Measurements from ENCODE around the gene EZH2. TPM values are rescaled to one million over a fixed set of nuclear protein-coding genes. Genes with fewer than 3 reads are reported as not detected.

The EZH2 gene
- total RNA-seq, 1 donor from 2014 or later: 1.1 TPM

DNA sequence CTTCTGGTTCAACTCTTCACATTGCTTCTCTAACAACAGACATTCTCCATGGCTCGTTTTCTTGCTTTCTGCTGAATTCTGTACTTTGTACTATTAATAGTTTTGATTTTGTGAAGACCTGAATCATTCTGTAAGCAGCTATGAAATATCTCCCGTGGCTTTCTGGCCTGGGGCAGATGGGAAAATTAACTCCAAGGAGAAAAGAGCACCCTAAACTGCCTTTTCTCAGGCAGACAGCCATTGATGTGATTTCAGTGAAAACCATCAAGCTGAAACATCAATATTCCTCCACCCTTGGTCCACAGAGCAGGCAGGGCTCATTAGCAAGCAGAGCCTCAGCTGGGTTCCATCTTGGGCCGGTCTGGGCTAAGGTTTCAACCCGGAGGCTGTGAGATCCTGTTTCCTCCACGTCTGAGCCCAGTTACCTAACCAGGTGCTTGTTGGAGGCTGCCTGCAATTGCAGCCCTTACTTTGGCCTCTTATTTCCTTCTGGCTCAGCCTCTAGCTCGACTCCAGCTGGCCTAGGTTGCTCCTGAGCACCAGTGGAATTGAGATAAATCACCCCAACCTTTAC lies 21.1 kb upstream of the EZH2 start:
- ATAC-seq (ENCODE audit: poor library complexity) (no peak), DNase-seq (no peak)
- intact Hi-C loops (cut with DNase I): no loop called here

- no peak for DNase-seq
- intact Hi-C loops (cut with DNase I): no loop called here
- ATAC-seq (ENCODE audit: poor library complexity): no peak
Observed at GRCh38 chr7:148903504-148903903, 19.4 kb upstream of the EZH2 start.

GRCh38 chr7:148901178-148901577 lies 17.1 kb upstream of the EZH2 start:
- ATAC-seq (ENCODE audit: poor library complexity): no peak

DNA sequence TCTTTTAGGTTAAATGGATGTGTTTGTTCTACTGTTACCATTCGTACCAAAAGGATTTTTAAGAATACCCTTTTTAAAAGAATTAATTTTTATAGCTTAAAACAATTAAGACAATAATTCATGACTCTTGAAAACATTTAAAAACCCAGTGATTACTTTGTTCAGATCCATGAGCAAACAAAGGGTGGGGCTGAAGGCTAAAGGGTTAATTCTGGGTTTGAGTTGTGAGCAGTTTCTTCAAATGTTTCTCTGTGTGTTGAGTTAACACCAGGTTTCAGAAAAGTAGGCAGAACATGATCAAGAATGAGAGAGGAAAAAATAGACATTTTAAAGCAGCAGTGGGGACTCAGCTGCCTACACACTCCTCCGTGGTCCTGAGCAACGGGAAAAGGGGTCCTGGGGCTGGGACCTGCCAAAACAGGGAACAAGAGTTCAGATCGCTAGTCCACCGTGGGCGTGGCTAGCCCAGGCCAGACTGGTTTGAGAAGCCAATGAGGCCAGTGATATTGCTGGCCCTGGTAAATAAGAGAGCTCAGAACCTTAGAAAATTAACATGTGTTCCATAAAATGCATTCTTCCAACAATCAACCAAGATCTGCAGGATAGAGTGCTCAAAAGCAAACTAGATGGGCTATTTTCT lies 14.9 kb upstream of the EZH2 start:
- DNase-seq (no peak), ATAC-seq (ENCODE audit: poor library complexity) (no peak)
- intact Hi-C loops (cut with DNase I): no loop called here

More at GRCh38 chr7:148901178-148901577, 17.1 kb upstream of the EZH2 start:
- intact Hi-C loops (cut with DNase I): no loop called here
- DNase-seq: no peak

- intact Hi-C loops (cut with DNase I): no loop called here
- no peak for ATAC-seq (ENCODE audit: poor library complexity)
- DNase-seq: no peak
Observed at GRCh38 chr7:148894591-148894990, 10.5 kb upstream of the EZH2 start.

- intact Hi-C loops (cut with DNase I): no loop called here
- DNase-seq (no peak), ATAC-seq (ENCODE audit: poor library complexity) (no peak)
Observed at GRCh38 chr7:148893071-148893470, 9.0 kb upstream of the EZH2 start.

- DNase-seq (no peak), ATAC-seq (ENCODE audit: poor library complexity) (no peak)
- intact Hi-C loops (cut with DNase I): loop anchor here (10.0 kb wide), 1 partner anchor 77 kb away; no protein-coding TSS in a partner anchor
Observed at GRCh38 chr7:148888300-148888699, 4.2 kb upstream of the EZH2 start.

DNA sequence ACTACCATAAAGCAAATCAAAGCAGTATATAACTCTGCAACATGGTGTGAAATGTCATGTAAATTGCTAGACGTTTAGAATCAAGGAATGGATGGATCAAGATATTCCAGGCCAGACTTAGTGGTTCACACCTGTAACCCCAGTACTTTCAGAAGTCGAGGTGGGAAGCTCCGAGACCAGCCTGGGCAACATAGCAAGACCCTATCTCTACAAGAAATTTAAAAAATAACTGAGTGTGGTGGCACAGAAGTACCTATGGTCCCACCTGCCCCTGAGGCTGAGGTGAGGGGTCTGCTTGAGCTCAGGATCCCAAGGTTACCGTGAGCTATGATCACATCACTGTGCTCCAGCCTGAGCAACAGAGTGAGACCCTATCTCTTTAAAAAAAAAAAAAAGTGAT lies 2.8 kb upstream of the EZH2 start:
- DNase-seq (no peak), ATAC-seq (ENCODE audit: poor library complexity) (no peak)
- intact Hi-C loops (cut with DNase I): loop anchor here (10.0 kb wide), 1 partner anchor 78 kb away; no protein-coding TSS in a partner anchor

DNA sequence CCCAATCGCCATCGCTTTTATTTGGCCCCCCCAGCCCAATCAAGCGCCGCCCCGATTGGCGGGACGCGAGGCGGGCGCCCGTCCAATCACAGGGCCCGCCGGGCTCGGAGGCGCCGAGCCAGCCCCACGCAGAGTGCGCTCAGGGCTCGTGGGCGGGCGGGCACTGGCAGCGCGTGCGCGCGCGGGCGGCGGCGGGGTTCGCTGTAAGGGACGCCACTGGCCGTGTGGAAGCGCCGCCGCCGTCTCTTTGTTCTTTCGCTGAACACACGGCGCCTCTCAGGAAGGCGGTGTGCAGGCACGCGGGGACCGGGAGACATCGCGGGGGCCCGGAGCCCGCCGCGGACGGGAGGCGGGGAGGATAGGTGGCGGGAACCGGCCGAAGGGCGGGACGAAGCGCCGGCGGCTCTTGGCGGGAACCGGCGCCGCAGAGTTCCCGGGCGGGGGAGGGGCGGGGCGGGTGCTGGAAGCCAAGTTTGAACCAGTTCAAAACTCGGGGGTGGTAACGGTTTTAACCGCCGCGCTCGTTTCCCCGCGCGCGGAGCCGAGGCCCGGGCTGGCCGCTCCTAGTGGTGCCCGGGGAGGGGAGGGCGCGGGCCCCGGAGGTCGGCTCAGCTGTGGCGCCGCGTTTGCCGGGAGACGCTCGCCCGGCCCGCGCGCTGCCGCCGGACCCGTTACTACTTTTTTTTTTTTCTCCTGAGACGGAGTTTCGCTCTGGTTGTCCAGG lies 370 bp upstream of the EZH2 start:
- intact Hi-C loops (cut with DNase I): loop anchor here (2.0 to 10.0 kb wide), 2 partner anchors 56 to 80 kb away; no protein-coding TSS in a partner anchor
- ATAC-seq (ENCODE audit: poor library complexity): peak; percentile 100
- DNase-seq: peak; percentile 95

- ATAC-seq (ENCODE audit: poor library complexity) (no peak), DNase-seq (peak; percentile 53)
- intact Hi-C loops (cut with DNase I): loop anchor here (2.0 to 10.0 kb wide), 2 partner anchors 57 to 81 kb away; no protein-coding TSS in a partner anchor
Observed at GRCh38 chr7:148883266-148884048, 634 bp downstream of the EZH2 start.

GRCh38 chr7:148882841-148883265 lies 1.2 kb downstream of the EZH2 start:
- DNase-seq (no peak), ATAC-seq (ENCODE audit: poor library complexity) (no peak)
- intact Hi-C loops (cut with DNase I): loop anchor here (10.0 kb wide), 1 partner anchor 82 kb away; no protein-coding TSS in a partner anchor

DNA sequence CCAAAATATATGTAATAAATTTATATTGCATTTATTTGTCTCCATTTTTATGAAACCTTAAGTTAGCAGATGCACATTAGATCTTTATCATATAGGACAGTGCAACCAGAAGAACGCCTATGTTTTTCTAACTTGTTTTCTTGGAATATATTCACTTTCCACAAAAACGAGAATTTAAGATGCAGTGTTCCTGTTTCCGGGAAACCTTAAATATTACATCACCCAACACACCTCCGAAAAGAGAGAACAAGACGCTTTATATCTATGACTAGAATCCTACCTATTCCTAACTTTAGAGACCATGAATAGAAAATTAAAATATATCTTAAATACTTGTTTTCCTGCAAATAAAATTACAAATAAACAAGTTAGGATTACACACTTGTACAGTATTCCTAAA lies 1.9 kb downstream of the EZH2 start:
- intact Hi-C loops (cut with DNase I): loop anchor here (10.0 kb wide), 1 partner anchor 83 kb away; no protein-coding TSS in a partner anchor
- no peak for DNase-seq
- no peak for ATAC-seq (ENCODE audit: poor library complexity)

DNA sequence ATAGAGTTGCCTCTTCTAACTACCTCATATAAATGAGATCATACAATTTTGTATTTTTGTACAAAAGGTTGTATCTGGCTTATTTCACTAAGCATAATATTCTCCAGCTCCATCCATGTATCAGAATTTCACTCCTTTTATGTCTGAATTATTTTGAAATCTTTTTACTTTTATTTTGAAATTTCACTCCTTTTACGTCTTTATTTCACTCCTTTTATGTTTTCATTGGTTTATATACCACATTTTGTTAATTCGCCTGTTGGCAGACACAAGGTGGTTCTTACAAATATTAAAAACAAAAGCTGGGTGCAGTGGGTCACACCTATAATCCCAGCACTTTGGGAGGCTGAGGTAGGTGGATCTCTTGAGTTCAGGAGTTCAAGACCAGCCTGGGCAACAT lies 5.8 kb downstream of the EZH2 start:
- intact Hi-C loops (cut with DNase I): no loop called here
- DNase-seq: no peak
- ATAC-seq (ENCODE audit: poor library complexity): no peak

DNA sequence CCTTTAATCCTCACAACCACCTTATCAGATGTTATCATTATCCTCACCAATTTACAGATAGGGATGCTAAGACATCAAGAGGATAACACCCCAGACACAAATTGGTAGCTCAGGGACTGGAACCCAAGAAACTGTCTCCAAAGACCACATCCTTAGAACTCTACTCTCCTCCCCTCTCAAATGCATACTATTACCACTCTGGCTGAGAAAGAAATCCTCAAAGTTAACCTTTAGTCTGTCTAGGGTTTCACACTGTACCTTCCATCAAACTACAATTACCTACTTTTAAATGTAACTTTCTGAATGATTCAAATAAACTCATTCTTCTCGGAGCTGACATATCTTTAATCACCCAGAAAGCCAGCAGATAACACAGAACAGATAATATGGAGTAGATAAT lies 6.6 kb downstream of the EZH2 start:
- no peak for ATAC-seq (ENCODE audit: poor library complexity)
- intact Hi-C loops (cut with DNase I): no loop called here

GRCh38 chr7:148872188-148872587 lies 11.9 kb downstream of the EZH2 start:
- DNase-seq: no peak
- no peak for ATAC-seq (ENCODE audit: poor library complexity)
- intact Hi-C loops (cut with DNase I): no loop called here

More for the DNA sequence above, 6.6 kb downstream of the EZH2 start:
- no peak for DNase-seq

DNA sequence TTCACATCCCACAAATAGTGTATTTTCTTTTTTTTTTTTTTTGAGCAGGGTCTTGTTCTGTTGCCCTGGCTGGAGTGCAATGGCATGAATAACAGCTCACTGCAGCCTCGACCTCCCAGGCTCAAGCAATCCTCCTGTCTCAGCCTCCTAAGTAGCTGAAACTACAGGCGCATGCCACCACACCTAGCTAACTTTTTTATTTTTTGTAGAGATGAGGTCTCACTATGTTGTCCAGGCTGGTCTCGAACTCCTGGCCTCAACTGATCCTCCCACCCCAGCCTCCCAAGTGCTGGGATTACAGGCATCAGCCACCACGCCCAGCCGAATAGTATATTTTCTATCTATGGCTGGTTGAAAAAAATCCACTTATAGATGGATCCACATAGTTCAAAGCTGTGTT lies 12.5 kb downstream of the EZH2 start:
- ATAC-seq (ENCODE audit: poor library complexity): no peak
- intact Hi-C loops (cut with DNase I): no loop called here

DNA sequence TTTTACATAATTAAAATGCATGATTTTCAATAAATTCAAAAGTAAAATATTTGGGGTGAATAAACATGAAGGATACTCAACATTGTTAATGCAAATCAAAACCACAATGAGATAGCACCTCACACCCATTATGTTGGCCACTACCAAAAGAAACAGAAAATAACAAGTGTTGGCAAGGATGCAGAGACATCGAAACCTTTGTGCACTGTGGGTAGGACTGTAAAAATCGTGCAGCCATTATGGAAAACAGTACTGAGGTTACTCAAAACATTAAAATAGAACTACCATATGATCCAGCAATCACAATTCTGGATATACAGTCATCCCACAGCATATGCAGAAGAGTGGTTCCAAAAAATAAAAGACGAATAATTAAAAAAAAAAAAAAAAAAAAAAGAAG lies 13.1 kb downstream of the EZH2 start:
- ATAC-seq (ENCODE audit: poor library complexity) (no peak), DNase-seq (no peak)
- intact Hi-C loops (cut with DNase I): no loop called here

More for the DNA sequence above, 12.5 kb downstream of the EZH2 start:
- DNase-seq: no peak

DNA sequence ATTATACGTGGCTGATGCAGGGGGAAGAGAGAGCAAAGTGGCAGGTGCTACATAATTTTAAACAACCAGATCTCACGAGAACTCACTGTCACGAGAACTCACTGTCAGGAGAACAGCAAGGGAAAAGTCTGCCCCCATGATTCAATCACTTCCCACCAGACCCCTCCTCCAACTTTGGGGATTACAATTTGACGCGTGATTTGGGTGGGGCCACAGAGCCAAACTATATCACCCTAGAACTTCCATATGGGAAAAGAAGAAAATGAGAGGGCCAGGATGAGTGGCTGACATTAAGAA lies 15.8 kb downstream of the EZH2 start:
- DNase-seq: no peak
- ATAC-seq (ENCODE audit: poor library complexity): no peak
- intact Hi-C loops (cut with DNase I): no loop called here

Data from Right ventricle myocardium superior (tissue), 1 donor.